HEK293 (cell line): ENCODE data around the gene IMMP1L.

Experiments
- CTCF ChIA-PET: fragments of 350-600 bp; formaldehyde crosslinking; extraction: SDS; loops from one replicate; lab custom pipeline; 2021; ENCODE audit warnings: antibody characterized with exemption; lab: Yijun Ruan, JAX
- POLR2A ChIA-PET: fragments of 300-600 bp; formaldehyde crosslinking; extraction: SDS; loops from one replicate; lab custom pipeline; 2020; ENCODE audit warnings: antibody characterized with exemption, inconsistent platforms; lab: Yijun Ruan, JAX
- H3K27ac ChIP-seq: fragments of 200-500 bp; sonication (Bioruptor generic); 2 replicates; pipeline ENCODE4 v1.5.1; 2014; ENCODE audit warnings: low read depth, low read length, control low read depth, inconsistent platforms; ENCODE audit errors: extremely low read depth
- H3K36me3 ChIP-seq, 2 experiments: fragments of 200-500 bp in 1 of 2; sonication (Bioruptor generic) in 1 of 2; 1 replicate in 1 of 2; 2 replicates in 1 of 2; pipeline ENCODE4 v1.5.1; 2014 to 2017; ENCODE audit warnings: inconsistent platforms in 2 of 2, low read length in 2 of 2; ENCODE audit not compliant: control insufficient read depth in 2 of 2, insufficient read depth in 1 of 2
- H3K4me1 ChIP-seq: fragments of 200-500 bp; sonication (Bioruptor generic); 2 replicates; pipeline ENCODE4 v1.5.1; 2014; ENCODE audit warnings: mild to moderate bottlenecking, low read length, inconsistent platforms; ENCODE audit not compliant: control insufficient read depth, insufficient read depth
- H3K4me3 ChIP-seq: 2 replicates; pipeline ENCODE4 v1.5.1; 2011; ENCODE audit warnings: low read depth, mild to moderate bottlenecking, control low read depth, low read length, moderate library complexity
- H3K9me3 ChIP-seq: fragments of 200-500 bp; sonication (Bioruptor generic); 2 replicates; pipeline ENCODE4 v1.5.1; 2014; ENCODE audit warnings: low read depth, low read length, inconsistent platforms; ENCODE audit not compliant: control insufficient read depth, insufficient read depth
- ATF2 ChIP-seq: fragments of 450-650 bp; formaldehyde crosslinking; IDR thresholded peaks from 2 replicates; pipeline ENCODE4 v1.5.1; 2016; ENCODE audit warnings: missing biosample characterization, missing genetic modification characterization, low read depth
- EGR2 ChIP-seq: fragments of 450-650 bp; formaldehyde crosslinking; IDR thresholded peaks from 2 replicates; pipeline ENCODE4 v1.5.1; 2016; ENCODE audit warnings: low read depth, missing biosample characterization, missing genetic modification characterization
- REPIN1 ChIP-seq: fragments of 450-650 bp; formaldehyde crosslinking; IDR thresholded peaks from 2 replicates; pipeline ENCODE4 v1.5.1; 2017; ENCODE audit warnings: missing biosample characterization, missing genetic modification characterization, low read depth
- ZBTB26 ChIP-seq: fragments of 450-650 bp; formaldehyde crosslinking; optimal IDR thresholded peaks from 2 replicates; pipeline ENCODE3; 2016; ENCODE audit warnings: missing biosample characterization, mild to moderate bottlenecking, missing genetic modification characterization
- ZBTB44 ChIP-seq: fragments of 450-650 bp; IDR thresholded peaks from 2 replicates; pipeline ENCODE4 v1.5.1; 2018; ENCODE audit warnings: missing biosample characterization, mild to moderate bottlenecking, missing genetic modification characterization
- ZBTB7A ChIP-seq: fragments of 450-650 bp; formaldehyde crosslinking; IDR thresholded peaks from 2 replicates; pipeline ENCODE4 v1.5.1; 2016; ENCODE audit warnings: low read depth, missing biosample characterization, missing genetic modification characterization
- ZNF175 ChIP-seq: fragments of 450-650 bp; formaldehyde crosslinking; IDR thresholded peaks from 2 replicates; pipeline ENCODE4 v1.5.1; 2016; ENCODE audit warnings: missing biosample characterization, missing genetic modification characterization
- ZNF211 ChIP-seq: fragments of 450-650 bp; formaldehyde crosslinking; IDR thresholded peaks from 2 replicates; pipeline ENCODE4 v1.5.1; 2016; ENCODE audit warnings: low read depth, missing biosample characterization, missing genetic modification characterization
- ZNF292 ChIP-seq: fragments of 450-650 bp; formaldehyde crosslinking; IDR thresholded peaks from 2 replicates; pipeline ENCODE4 v1.5.1; 2016; ENCODE audit warnings: low read depth, missing biosample characterization, missing genetic modification characterization, borderline replicate concordance
- ZNF350 ChIP-seq: fragments of 450-650 bp; formaldehyde crosslinking; IDR thresholded peaks from 2 replicates; pipeline ENCODE4 v1.5.0; 2017; ENCODE audit warnings: missing biosample characterization, mild to moderate bottlenecking, missing genetic modification characterization
- ZNF433 ChIP-seq: fragments of 450-650 bp; formaldehyde crosslinking; IDR thresholded peaks from 2 replicates; pipeline ENCODE4 v1.5.1; 2016; ENCODE audit warnings: missing biosample characterization, missing genetic modification characterization, low read depth
- ZNF518A ChIP-seq: fragments of 450-650 bp; formaldehyde crosslinking; conservative IDR thresholded peaks from 2 replicates; pipeline ENCODE4 v1.5.1; 2016; ENCODE audit warnings: low read depth, missing biosample characterization, missing genetic modification characterization
- ZNF600 ChIP-seq: fragments of 450-650 bp; formaldehyde crosslinking; IDR thresholded peaks from 2 replicates; pipeline ENCODE4 v1.5.1; 2016; ENCODE audit warnings: missing biosample characterization, missing genetic modification characterization
- ZNF626 ChIP-seq: fragments of 450-650 bp; sonication (Bioruptor Pico); formaldehyde crosslinking; IDR thresholded peaks from 2 replicates; pipeline ENCODE4 v1.5.1; 2018; ENCODE audit warnings: missing biosample characterization, missing genetic modification characterization, inconsistent platforms
- ZNF768 ChIP-seq: fragments of 450-650 bp; formaldehyde crosslinking; IDR thresholded peaks from 2 replicates; pipeline ENCODE4 v1.5.1; 2018; ENCODE audit warnings: missing biosample characterization, mild to moderate bottlenecking, missing genetic modification characterization
- ZNF837 ChIP-seq: fragments of 450-650 bp; formaldehyde crosslinking; IDR thresholded peaks from 2 replicates; pipeline ENCODE4 v1.5.1; 2016; ENCODE audit warnings: missing biosample characterization, missing genetic modification characterization

The IMMP1L gene

GRCh38 chr11:31441296-31441695, 68.1 kb downstream of the IMMP1L start:
- TF ChIP-seq ZBTB26 (tag by site-specific recombination) = no peak
- no peak for TF ChIP-seq ZNF837
- no peak for TF ChIP-seq REPIN1 (tag by site-specific recombination)
- TF ChIP-seq ZNF600 (tag by site-specific recombination) = no peak
- no peak for TF ChIP-seq ATF2
- no peak for TF ChIP-seq EGR2 (tag by site-specific recombination)
- TF ChIP-seq ZNF211 (tag by site-specific recombination) = no peak
- no peak for TF ChIP-seq ZNF292 (tag by site-specific recombination)
- TF ChIP-seq ZNF433 = no peak
- no peak for TF ChIP-seq ZBTB44 (tag by site-specific recombination)
- no peak for TF ChIP-seq ZNF350 (tag by site-specific recombination)
- TF ChIP-seq ZNF768 (tag by site-specific recombination) = no peak
- TF ChIP-seq ZNF626 (tag by site-specific recombination) = no peak
- no peak for TF ChIP-seq ZNF175 (tag by site-specific recombination)
- TF ChIP-seq ZNF518A (tag by site-specific recombination) = no peak
- TF ChIP-seq ZBTB7A (tag by site-specific recombination) = no peak
- H3K4me1 ChIP-seq = no peaks in the 10 kb centered on the region
- no peak overlapping the region for H3K4me3 ChIP-seq
- ChIA-PET CTCF (no interaction called here), POLR2A (no interaction called here)
- no peaks in the 10 kb centered on the region for H3K9me3 ChIP-seq
- no peak overlapping the region for H3K27ac ChIP-seq
- H3K36me3 ChIP-seq = no peaks in the 10 kb centered on the region
